ENCODE data around the gene GPR132. TPM values are rescaled to one million over a fixed set of nuclear protein-coding genes. Genes with fewer than 3 reads are reported as not detected.
A peak's percentile ranks its signal among the peaks of the same experiment; 100 is the strongest.

The GPR132 gene
- total RNA-seq, 1 experiment from 2014 or later: 0.20 TPM

GRCh38 chr14:105058521-105059034, 6.7 kb downstream of the GPR132 start:
- no peak overlapping the region for H2AK5ac ChIP-seq (ENCODE audit: insufficient read length, low read length)
- H3K4me2 ChIP-seq (ENCODE audit: insufficient read depth, insufficient read length, low read length): no peak overlapping the region
- no peaks in the 10 kb centered on the region for H3K79me2 ChIP-seq (ENCODE audit: insufficient read depth, low read length)
- H3K27ac ChIP-seq (ENCODE audit: insufficient read length, low read depth, low read length): no peak overlapping the region
- Mint-ChIP-seq H3K27me3 (ENCODE audit: low read depth) (peaks cover 10% of the 10 kb centered on the region), H3K4me3 (no peak overlapping the region), H3K4me1 (peaks cover 23 to 36% of the 10 kb centered on the region in 2 experiments), H3K27ac (no peak overlapping the region; a peak in 1 of 7 replicates), H3K36me3 (ENCODE audit: insufficient read depth in 1 of 3, low read depth in 3 of 3) (no peaks in the 10 kb centered on the region; a peak in 1 of 7 replicates), H3K9me3 (no peaks in the 10 kb centered on the region)
- no CpG with 5 or more reads among the region's 14 CpGs for WGBS (ENCODE audit: extremely low coverage, insufficient read length, low lambda C conversion rate)
- peak; percentile 25 for DNase-seq
- no peak overlapping the region for H2AFZ ChIP-seq (ENCODE audit: low read length)
- H3K23ac ChIP-seq (ENCODE audit: insufficient read length, low read depth, low read length): no peak overlapping the region
- no peaks in the 10 kb centered on the region for H4K20me1 ChIP-seq (ENCODE audit: control insufficient read depth, insufficient read depth, insufficient read length)
- no peak overlapping the region for H4K5ac ChIP-seq (ENCODE audit: insufficient read length, low read depth, low read length)
- H3K4me1 ChIP-seq (ENCODE audit: insufficient read depth, low read length): no peaks in the 10 kb centered on the region
- no peaks in the 10 kb centered on the region for H3K23me2 ChIP-seq (ENCODE audit: insufficient read length, low read depth, low read length, poor library complexity, severe bottlenecking)
- no peak overlapping the region for H2BK5ac ChIP-seq (ENCODE audit: insufficient read length, low read length)
- H3K4ac ChIP-seq (ENCODE audit: low read depth, low read length): no peak overlapping the region
- no peaks in the 10 kb centered on the region for H3K9me3 ChIP-seq (ENCODE audit: control insufficient read depth, low read depth, low read length)
- H2BK120ac ChIP-seq (ENCODE audit: low read depth, low read length, poor library complexity, severe bottlenecking): no peak overlapping the region
- no peak overlapping the region for H2BK15ac ChIP-seq (ENCODE audit: low read depth, low read length)
- H3K18ac ChIP-seq (ENCODE audit: insufficient read length, low read depth, low read length): no peak overlapping the region
- H2BK12ac ChIP-seq (ENCODE audit: insufficient read length, low read depth, low read length): no peak overlapping the region
- H3K79me1 ChIP-seq (ENCODE audit: insufficient read depth, low read depth, low read length, poor library complexity, severe bottlenecking): no peaks in the 10 kb centered on the region
- no peak overlapping the region for H3K9ac ChIP-seq (ENCODE audit: extremely low read depth, insufficient read length, low read length)
- peaks cover 8% of the 10 kb centered on the region for H3K27me3 ChIP-seq (ENCODE audit: insufficient read depth, low read length)
- H3K14ac ChIP-seq (ENCODE audit: insufficient read depth, low read length): 0 out of 2 replicates have a peak overlapping the region, but pooled peaks have one; percentile 3
- H3T11ph ChIP-seq (ENCODE audit: low read length): no peak overlapping the region
- TF ChIP-seq, protein P1, sequence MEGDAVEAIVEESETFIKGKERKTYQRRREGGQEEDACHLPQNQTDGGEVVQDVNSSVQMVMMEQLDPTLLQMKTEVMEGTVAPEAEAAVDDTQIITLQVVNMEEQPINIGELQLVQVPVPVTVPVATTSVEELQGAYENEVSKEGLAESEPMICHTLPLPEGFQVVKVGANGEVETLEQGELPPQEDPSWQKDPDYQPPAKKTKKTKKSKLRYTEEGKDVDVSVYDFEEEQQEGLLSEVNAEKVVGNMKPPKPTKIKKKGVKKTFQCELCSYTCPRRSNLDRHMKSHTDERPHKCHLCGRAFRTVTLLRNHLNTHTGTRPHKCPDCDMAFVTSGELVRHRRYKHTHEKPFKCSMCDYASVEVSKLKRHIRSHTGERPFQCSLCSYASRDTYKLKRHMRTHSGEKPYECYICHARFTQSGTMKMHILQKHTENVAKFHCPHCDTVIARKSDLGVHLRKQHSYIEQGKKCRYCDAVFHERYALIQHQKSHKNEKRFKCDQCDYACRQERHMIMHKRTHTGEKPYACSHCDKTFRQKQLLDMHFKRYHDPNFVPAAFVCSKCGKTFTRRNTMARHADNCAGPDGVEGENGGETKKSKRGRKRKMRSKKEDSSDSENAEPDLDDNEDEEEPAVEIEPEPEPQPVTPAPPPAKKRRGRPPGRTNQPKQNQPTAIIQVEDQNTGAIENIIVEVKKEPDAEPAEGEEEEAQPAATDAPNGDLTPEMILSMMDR (conservative IDR thresholded peaks at IDR 0.05): no peak
- no peak overlapping the region for H2BK20ac ChIP-seq (ENCODE audit: low read depth, low read length, poor library complexity, severe bottlenecking)
- no peak overlapping the region for H4K8ac ChIP-seq (replicated peaks; ENCODE audit: insufficient read length, low read depth, low read length)
- no peak overlapping the region for H3K56ac ChIP-seq (ENCODE audit: insufficient read length, low read depth, low read length)
- H4K91ac ChIP-seq (ENCODE audit: insufficient read length, low read depth, low read length): no peak overlapping the region

All from H9 (cell line).